SK-N-MC (cell line): ENCODE measurements around the gene BSCL2.

Experiments
- EZH2 ChIP-seq: fragments of 200-600 bp; sonication (generic); IDR thresholded peaks from one replicate; pipeline ENCODE4 v1.6.1; 2017; ENCODE audit warnings: antibody characterized with exemption
- POLR2AphosphoS5 ChIP-seq: IDR thresholded peaks from 2 replicates; pipeline ENCODE4 v1.6.1; 2012; ENCODE audit warnings: mild to moderate bottlenecking, low read depth, low read length, borderline replicate concordance

- TF ChIP-seq POLR2AphosphoS5 (no peak; the same call in 1 of the 2 replicates), EZH2 (no peak)
Measured at GRCh38 chr11:62648185-62648966, 58.8 kb downstream of the BSCL2 start.
